Neural crest cell (in vitro differentiated cells): Measurements from ENCODE around the gene DOCK3. TPM values are rescaled to one million over a fixed set of nuclear protein-coding genes. Genes with fewer than 3 reads are reported as not detected.

Experiments
- DNase-seq: peaks from one replicate; pipeline ENCODE4 v3.0.0; 2021; ENCODE audit warnings: low read depth, mixed read lengths, low spot score
- H3K27ac Mint-ChIP-seq: one replicate; pipeline ENCODE4 v1.8.0; 2021; ENCODE audit warnings: mild to moderate bottlenecking, mixed read lengths; ENCODE audit not compliant: unreplicated experiment
- H3K27me3 Mint-ChIP-seq: 2 replicates; pipeline ENCODE4 v1.8.0; 2021; ENCODE audit warnings: low read depth, mild to moderate bottlenecking, mixed read lengths
- H3K36me3 Mint-ChIP-seq: 2 replicates; pipeline ENCODE4 v1.8.0; 2021; ENCODE audit warnings: low read depth, mild to moderate bottlenecking, mixed read lengths
- H3K4me1 Mint-ChIP-seq: 2 replicates; pipeline ENCODE4 v1.8.0; 2021; ENCODE audit warnings: mixed read lengths
- H3K4me3 Mint-ChIP-seq: one replicate; pipeline ENCODE4 v1.8.0; 2021; ENCODE audit warnings: mild to moderate bottlenecking, mixed read lengths
- H3K9me3 Mint-ChIP-seq: 2 replicates; pipeline ENCODE4 v1.8.0; 2021; ENCODE audit warnings: mixed read lengths
- CTCF ChIP-seq: fragments of 200-600 bp; sonication (generic); conservative IDR thresholded peaks from 2 replicates; pipeline ENCODE4 v1.5.0; 2021; ENCODE audit warnings: antibody characterized with exemption, mild to moderate bottlenecking
- total RNA-seq: library from RNA; stranded (reverse); gene quantifications from 2 replicates; pipeline ENCODE4 v1.2.1, GENCODE V29; 2021

The DOCK3 gene
- total RNA-seq, 1 donor from 2014 or later: 5.0 TPM

- H3K36me3 Mint-ChIP-seq: peaks cover 33% of the 10 kb centered on the region
- H3K9me3 Mint-ChIP-seq: peaks cover 23% of the 10 kb centered on the region
- H3K27me3 Mint-ChIP-seq: peaks cover 3% of the 10 kb centered on the region
- H3K4me1 Mint-ChIP-seq: no peaks in the 10 kb centered on the region
- DNase-seq: no peak
- no peak overlapping the region for H3K4me3 Mint-ChIP-seq
- no peak for TF ChIP-seq CTCF
- no peak overlapping the region for H3K27ac Mint-ChIP-seq
These were observed 130.6 kb downstream of the DOCK3 start for GRCh38 chr3:50805321-50805720.

DNA sequence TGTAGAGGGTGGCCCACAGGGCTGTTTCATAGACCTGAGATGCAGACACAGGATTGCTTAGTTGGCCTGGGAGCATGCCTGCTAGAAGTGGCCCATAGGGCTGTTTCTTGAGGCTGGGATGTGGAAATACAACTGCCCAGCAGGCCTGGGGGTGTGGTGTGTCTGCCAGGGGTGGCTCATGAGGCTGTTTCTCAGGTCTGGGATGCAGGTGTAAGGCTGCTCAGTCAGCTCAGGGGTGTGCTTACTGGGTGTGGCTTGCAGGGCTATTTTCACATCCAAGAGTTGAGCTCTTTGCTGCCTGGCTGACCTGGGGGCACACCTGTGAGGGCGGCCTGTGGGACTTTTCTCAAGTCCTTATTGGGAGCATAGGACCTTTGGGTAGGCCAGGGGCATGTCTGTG is 131.3 kb downstream of the DOCK3 start:
- Mint-ChIP-seq H3K9me3 (peaks cover 16% of the 10 kb centered on the region), H3K27me3 (peaks cover 3% of the 10 kb centered on the region), H3K4me3 (no peak overlapping the region), H3K4me1 (no peaks in the 10 kb centered on the region), H3K27ac (no peak overlapping the region), H3K36me3 (peaks cover 27% of the 10 kb centered on the region)
- no peak for DNase-seq
- no peak for TF ChIP-seq CTCF

GRCh38 chr3:50806806-50807205 is 132.1 kb downstream of the DOCK3 start:
- Mint-ChIP-seq H3K4me3 (no peak overlapping the region), H3K27me3 (no peaks in the 10 kb centered on the region), H3K4me1 (no peaks in the 10 kb centered on the region), H3K36me3 (peaks cover 20% of the 10 kb centered on the region), H3K27ac (no peak overlapping the region), H3K9me3 (peaks cover 8% of the 10 kb centered on the region)
- no peak for TF ChIP-seq CTCF
- no peak for DNase-seq

DNA sequence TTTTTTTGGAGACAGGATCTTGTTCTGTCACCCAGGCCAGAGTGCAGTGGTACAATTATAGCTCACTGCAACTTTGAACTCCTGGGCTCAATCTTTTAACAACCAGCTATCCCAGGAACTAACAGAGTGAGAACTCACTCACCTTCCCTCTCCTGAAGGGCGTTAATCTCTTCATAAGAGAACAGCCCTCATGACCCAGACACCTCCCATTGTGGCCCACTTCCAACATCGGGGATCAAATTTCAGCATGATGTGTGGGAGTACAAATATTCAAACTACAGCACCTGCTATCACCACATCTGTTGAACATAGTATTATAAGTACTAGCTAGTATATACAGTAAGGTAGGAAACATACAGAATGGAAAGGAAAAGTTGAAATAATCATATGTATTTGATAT is 132.5 kb downstream of the DOCK3 start:
- TF ChIP-seq CTCF: no peak
- DNase-seq: no peak
- no peaks in the 10 kb centered on the region for H3K27me3 Mint-ChIP-seq
- H3K4me1 Mint-ChIP-seq: no peaks in the 10 kb centered on the region
- H3K36me3 Mint-ChIP-seq: peaks cover 17% of the 10 kb centered on the region
- H3K9me3 Mint-ChIP-seq: peaks cover 5% of the 10 kb centered on the region
- H3K4me3 Mint-ChIP-seq: no peak overlapping the region
- H3K27ac Mint-ChIP-seq: no peak overlapping the region

DNA sequence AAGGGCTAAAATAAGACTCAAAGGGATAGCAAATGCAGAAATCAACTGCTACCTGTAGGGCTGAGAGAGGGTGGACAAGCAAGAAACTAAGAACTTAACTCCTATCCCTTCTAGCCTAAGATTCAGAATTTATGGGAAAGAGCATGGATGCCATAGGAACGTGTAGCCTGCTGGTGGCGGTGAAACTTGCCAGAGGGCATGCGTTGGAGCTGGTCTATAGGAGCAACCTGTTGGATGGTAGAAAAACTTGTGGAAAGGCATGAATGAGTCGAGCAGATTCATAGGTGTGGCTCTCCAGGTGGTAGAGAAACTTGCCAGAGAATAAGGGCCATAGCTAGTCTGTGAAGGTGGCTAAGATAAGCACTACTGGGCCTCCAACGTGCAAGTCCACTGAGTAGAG is 137.2 kb downstream of the DOCK3 start:
- Mint-ChIP-seq H3K36me3 (peaks cover 5% of the 10 kb centered on the region), H3K4me3 (no peak overlapping the region), H3K9me3 (no peaks in the 10 kb centered on the region), H3K27me3 (no peaks in the 10 kb centered on the region), H3K4me1 (peaks cover 6% of the 10 kb centered on the region), H3K27ac (no peak overlapping the region)
- no peak for DNase-seq
- TF ChIP-seq CTCF: no peak

DNA sequence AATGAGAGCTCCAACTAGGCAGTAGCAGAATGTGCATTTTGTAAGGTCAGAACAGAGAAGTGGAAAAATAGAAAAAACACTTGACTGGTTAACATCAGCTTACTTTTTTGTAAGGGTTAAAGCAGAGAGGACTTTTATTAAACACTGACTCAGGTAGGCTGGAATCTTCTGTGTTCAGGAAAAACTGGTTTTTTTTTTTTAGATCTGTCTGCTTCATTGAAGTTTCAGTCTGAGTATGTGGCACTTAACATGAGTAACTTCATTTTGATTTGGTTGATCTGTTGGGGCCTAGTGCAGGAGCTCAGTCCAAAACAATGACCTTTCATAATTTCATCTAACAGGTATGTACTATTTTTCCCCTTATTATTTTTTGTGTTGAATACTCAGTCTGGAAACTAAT is 141.1 kb downstream of the DOCK3 start:
- H3K4me1 Mint-ChIP-seq: peaks cover 11% of the 10 kb centered on the region

More for the DNA sequence above, 141.1 kb downstream of the DOCK3 start:
- H3K36me3 Mint-ChIP-seq: no peaks in the 10 kb centered on the region
- no peak for TF ChIP-seq CTCF
- no peak overlapping the region for H3K27ac Mint-ChIP-seq
- no peaks in the 10 kb centered on the region for H3K27me3 Mint-ChIP-seq
- no peak for DNase-seq
- no peak overlapping the region for H3K4me3 Mint-ChIP-seq
- no peaks in the 10 kb centered on the region for H3K9me3 Mint-ChIP-seq
